ENCODE data around the gene LTB. TPM values are rescaled to one million over a fixed set of nuclear protein-coding genes. Genes with fewer than 3 reads are reported as not detected.

Gene LTB, protein sequence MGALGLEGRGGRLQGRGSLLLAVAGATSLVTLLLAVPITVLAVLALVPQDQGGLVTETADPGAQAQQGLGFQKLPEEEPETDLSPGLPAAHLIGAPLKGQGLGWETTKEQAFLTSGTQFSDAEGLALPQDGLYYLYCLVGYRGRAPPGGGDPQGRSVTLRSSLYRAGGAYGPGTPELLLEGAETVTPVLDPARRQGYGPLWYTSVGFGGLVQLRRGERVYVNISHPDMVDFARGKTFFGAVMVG
- total RNA-seq: 2.2 and 7.0 TPM in 2 replicates

DNA sequence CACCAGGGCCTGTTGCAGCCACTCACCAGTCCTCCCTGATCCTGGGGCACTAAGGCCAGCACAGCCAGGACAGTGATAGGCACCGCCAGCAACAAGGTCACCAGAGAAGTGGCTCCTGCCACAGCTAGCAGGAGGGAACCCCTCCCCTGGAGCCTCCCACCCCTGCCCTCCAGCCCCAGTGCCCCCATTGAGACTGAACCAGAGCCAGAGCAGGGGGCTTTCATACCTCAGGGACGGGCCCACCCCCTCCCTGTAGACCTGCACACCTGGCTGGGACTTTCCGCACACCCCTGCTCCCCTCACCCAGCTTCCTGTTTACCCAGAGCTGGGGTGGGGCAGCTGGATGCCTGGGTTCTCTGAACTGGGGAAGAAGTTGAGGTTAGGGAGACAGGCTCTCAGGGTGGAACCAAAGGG lies at the start of gene LTB:
Gene LTB, minus strand, starts transcription at position 195 of the 414 bp plus-strand sequence. Its CDS starts 7 bp downstream, at position 188.

DNA sequence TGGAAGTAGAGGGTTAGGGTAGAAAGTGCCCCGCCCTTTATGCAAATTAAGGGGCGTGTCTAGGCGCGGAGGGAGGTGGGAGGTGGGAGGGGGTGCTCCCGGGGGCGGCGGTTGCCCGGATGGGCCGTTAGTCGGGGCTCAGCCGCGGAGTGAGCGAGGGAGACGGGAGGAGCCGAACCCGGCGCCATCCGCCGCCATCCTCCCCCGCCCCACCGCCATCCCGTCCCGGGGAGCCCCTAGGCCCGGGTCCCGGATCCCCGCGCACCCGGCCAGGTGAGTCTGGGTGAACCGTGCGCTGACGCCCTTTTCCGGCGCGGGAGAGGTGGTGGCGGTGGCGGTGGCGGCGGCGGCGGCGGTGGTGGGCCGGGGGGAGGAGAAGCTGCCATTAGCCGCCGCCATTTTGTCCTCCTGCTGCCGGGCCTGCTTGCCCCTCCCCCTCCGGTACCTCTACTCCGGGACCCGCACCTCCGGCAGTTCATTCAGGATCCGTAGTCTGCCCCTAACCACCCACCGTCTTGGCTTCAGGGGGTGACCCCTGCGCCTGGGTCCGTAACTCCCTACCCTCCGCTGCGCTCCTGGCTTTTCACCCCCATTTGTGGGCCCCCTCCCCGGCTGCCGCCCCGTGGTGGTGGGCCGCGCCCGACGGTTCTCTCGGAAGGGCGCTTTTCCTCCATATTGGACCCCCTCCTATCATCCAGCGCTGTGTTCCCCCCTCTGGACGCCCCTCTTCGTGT lies 38.5 kb upstream of the LTB start, which contains the start of gene PRRC2A:
Gene PRRC2A, plus strand, starts transcription at position 130 of the 734 bp plus-strand sequence. CDS start 2,075 bp downstream, outside the sequence.

DNA sequence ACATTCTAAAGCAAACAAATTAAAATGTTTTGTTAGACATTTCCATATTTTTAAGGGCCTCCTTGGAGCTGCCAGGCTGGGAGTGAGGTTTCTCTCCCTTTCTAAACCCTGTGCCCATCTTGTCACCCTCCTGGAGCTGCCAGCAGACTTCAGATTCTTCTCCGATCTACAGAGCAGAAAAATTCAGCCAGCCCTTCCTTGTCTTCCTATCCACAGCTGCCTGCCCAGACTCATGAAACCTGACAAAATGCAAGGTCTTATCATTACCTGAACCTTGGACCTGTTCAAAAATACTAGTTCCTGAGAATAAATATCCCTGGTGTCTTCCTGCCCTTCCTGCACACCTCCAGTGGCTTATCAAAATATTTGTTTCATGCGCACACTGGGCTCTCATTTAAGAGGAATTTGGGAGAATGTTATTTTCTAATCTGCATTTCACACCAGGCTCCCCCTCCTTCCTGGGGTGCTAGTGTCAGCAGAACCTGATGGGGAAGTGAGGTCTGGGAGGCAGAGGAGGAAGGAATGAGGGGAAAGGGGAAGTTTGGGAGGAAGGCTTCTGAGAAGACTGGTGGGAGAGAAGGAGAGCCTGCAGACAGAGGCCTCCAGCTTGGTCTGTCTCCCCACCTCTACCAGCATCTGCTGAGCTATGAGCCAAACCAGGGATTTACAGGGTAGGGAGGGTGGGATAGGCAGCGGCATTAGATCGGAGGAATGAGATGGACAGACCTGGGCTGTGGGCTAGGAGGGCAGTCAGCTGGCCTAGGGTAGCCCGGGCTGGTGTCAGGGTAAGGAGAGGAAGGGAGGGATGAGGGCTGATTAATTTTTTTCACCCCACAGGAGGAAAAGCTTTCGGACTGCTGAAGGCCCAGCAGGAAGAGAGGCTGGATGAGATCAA lies 32.7 kb upstream of the LTB start, which contains the start of gene AIF1:
Gene AIF1, plus strand, starts transcription at position 551 of the 895 bp plus-strand sequence. Its CDS starts 96 bp downstream, at position 647.

DNA sequence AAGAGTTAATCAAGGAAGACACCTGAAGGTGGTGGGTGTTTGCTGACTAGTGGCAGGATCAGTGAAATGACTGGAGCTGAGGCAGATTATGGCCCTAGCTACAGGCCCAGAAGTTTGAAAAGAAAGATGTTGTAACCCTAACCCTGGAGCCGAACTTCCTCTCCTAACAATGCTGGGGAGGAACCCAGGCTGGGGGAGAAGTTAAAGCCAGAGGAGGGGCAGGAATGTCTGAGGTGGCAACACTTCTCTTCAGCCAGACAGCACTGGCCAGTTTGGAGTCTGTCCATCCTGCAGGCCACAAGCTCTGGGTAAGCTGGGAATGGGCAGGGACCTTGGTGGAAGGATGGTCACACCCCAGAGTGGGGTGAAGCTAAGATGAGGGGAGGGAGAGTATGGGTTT lies 3.8 kb upstream of the LTB start, which contains the start of gene LST1:
Gene LST1, plus strand, starts transcription at position 270 of the 400 bp plus-strand sequence. CDS start 1,023 bp downstream, outside the sequence.

DNA sequence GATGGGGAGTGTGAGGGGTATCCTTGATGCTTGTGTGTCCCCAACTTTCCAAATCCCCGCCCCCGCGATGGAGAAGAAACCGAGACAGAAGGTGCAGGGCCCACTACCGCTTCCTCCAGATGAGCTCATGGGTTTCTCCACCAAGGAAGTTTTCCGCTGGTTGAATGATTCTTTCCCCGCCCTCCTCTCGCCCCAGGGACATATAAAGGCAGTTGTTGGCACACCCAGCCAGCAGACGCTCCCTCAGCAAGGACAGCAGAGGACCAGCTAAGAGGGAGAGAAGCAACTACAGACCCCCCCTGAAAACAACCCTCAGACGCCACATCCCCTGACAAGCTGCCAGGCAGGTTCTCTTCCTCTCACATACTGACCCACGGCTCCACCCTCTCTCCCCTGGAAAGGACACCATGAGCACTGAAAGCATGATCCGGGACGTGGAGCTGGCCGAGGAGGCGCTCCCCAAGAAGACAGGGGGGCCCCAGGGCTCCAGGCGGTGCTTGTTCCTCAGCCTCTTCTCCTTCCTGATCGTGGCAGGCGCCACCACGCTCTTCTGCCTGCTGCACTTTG lies 6.8 kb downstream of the LTB start, which contains the start of gene TNF:
Gene TNF, plus strand, starts transcription at position 231 of the 567 bp plus-strand sequence. Its CDS starts 177 bp downstream, at position 408.

GRCh38 chr6:31572041-31572911 lies 9.9 kb downstream of the LTB start, which contains the start of gene LTA:
TSS of gene LTA (plus strand) at chr6:31572289. CDS start at chr6:31572743, 454 bp downstream.

GRCh38 chr6:31546958-31547726 lies 35.1 kb downstream of the LTB start, which contains the start of gene NFKBIL1:
TSS of gene NFKBIL1 (plus strand) at chr6:31547608. CDS start at chr6:31547695, 87 bp downstream.

GRCh38 chr6:31546339-31546957 lies 35.8 kb downstream of the LTB start, which contains the start of gene ATP6V1G2:
TSS of gene ATP6V1G2 (minus strand) at chr6:31546608. CDS start at chr6:31546559, 49 bp downstream.

DNA sequence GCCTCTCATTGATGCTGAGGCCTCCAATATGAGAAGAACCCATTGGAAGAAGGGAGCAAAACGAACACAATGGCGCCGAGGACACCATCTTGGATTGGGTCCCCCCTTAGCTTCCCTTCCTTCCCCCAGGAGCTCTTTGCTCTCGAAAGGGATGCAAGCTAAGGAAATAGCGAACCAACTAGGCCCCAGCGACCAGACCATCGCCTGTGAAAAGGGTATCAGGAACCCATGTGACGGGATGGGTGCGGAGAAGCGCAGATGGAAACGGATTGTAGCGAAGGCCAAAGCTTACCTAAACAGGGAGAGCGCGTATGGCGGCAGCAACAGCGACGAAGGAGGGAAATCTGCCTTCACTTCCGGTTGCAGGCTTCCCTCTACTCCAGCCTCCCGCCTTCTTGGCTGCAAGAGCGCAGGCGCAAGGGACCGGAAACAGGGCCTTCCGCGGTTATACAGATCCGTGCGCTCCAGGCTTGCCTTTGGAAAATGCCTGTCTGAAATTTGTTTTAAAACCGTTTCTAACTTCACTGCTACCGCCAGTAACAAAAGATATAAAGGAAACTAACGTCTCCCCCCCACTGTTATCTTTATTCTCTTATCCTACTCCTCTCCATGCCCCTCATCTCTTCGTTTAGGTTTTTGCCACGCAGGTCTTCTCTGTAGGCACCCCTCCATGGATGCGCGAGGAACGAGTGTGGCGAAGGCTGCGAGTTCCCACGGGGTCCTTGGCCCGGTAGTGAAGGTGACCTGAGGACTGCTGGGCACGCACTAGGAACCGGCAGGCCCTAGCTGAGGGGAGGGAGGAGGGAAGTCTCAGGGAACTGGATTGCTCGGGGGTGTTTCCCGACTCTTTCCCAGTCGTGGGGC lies 40.3 kb downstream of the LTB start, which contains the start of gene DDX39B:
Gene DDX39B, minus strand, starts transcription at position 346 of the 864 bp plus-strand sequence. CDS start 1,471 bp downstream, outside the sequence.

Other genes with a start within 250 kb of the LTB start
- 1,271 and 2,245 TPM in 2 replicates for gene HLA-B, start 225.2 kb downstream of the LTB start, total RNA-seq
- 4.7 and 5.2 TPM in 2 replicates for gene MICA, start 178.8 kb downstream of the LTB start, total RNA-seq
- gene MICB, start 84.3 kb downstream of the LTB start, total RNA-seq: 19.6 and 21.7 TPM in 2 replicates
- gene MCCD1, start 53.5 kb downstream of the LTB start, total RNA-seq: not detected in 2 replicates
- 338 and 363 TPM in 2 replicates for gene DDX39B, start 40.4 kb downstream of the LTB start, total RNA-seq
- gene ATP6V1G2, start 35.8 kb downstream of the LTB start, total RNA-seq: 0.07 and 0.39 TPM in 2 replicates
- 12.9 and 16.2 TPM in 2 replicates for gene NFKBIL1, start 34.8 kb downstream of the LTB start, total RNA-seq
- gene LTA, start 10.1 kb downstream of the LTB start, total RNA-seq: 0.13 TPM in 1 of 2 replicates, not detected in the other
- 0.20 TPM in 1 of 2 replicates, not detected in the other for gene TNF, start 6.9 kb downstream of the LTB start, total RNA-seq
- gene LST1, start 3.9 kb upstream of the LTB start, total RNA-seq: 0.20 and 0.98 TPM in 2 replicates
- gene NCR3, start 10.6 kb upstream of the LTB start, total RNA-seq: not detected in 2 replicates
- not detected in 2 replicates for gene AIF1, start 32.8 kb upstream of the LTB start, total RNA-seq
- 90.2 and 95.7 TPM in 2 replicates for gene PRRC2A, start 38.3 kb upstream of the LTB start, total RNA-seq
- gene BAG6, start 70.2 kb upstream of the LTB start, total RNA-seq: 273 and 296 TPM in 2 replicates
- gene APOM, start 73.5 kb upstream of the LTB start, total RNA-seq: 1.2 and 1.4 TPM in 2 replicates
- gene C6orf47, start 78.4 kb upstream of the LTB start, total RNA-seq: 14.2 and 15.2 TPM in 2 replicates
- gene GPANK1, start 82.6 kb upstream of the LTB start, total RNA-seq: 11.7 and 17.9 TPM in 2 replicates
- gene CSNK2B, start 83.7 kb upstream of the LTB start, total RNA-seq: 279 and 308 TPM in 2 replicates
- gene LY6G5B, start 87.6 kb upstream of the LTB start, total RNA-seq: 0.93 and 3.1 TPM in 2 replicates
- 2.5 and 3.3 TPM in 2 replicates for gene LY6G5C, start 98.6 kb upstream of the LTB start, total RNA-seq
- gene ABHD16A, start 120.9 kb upstream of the LTB start, total RNA-seq: 36.2 and 38.2 TPM in 2 replicates
- not detected in 2 replicates for gene LY6G6F, start 124.4 kb upstream of the LTB start, total RNA-seq
- gene LY6G6D, start 132.9 kb upstream of the LTB start, total RNA-seq: not detected in 2 replicates
- not detected in 2 replicates for gene LY6G6C, start 139.3 kb upstream of the LTB start, total RNA-seq
- not detected in 2 replicates for gene MPIG6B, start 140.9 kb upstream of the LTB start, total RNA-seq
- gene DDAH2, start 146.9 kb upstream of the LTB start, total RNA-seq: 90.3 and 106 TPM in 2 replicates
- gene CLIC1, start 154.1 kb upstream of the LTB start, total RNA-seq: 1,055 and 1,092 TPM in 2 replicates
- gene MSH5, start 157.6 kb upstream of the LTB start, total RNA-seq: 8.3 and 14.5 TPM in 2 replicates
- 0.67 and 1.7 TPM in 2 replicates for gene SAPCD1, start 180.2 kb upstream of the LTB start, total RNA-seq
- gene VWA7, start 194.9 kb upstream of the LTB start, total RNA-seq: 0.49 and 1.6 TPM in 2 replicates
- gene VARS1, start 213.3 kb upstream of the LTB start, total RNA-seq: 102 and 107 TPM in 2 replicates
- gene LSM2, start 224.5 kb upstream of the LTB start, total RNA-seq: 117 and 140 TPM in 2 replicates
- gene HSPA1L, start 232.9 kb upstream of the LTB start, total RNA-seq: 0.33 and 0.39 TPM in 2 replicates
- 158 and 167 TPM in 2 replicates for gene HSPA1A, start 233.1 kb upstream of the LTB start, total RNA-seq
- gene HSPA1B, start 245.3 kb upstream of the LTB start, total RNA-seq: 110 and 126 TPM in 2 replicates